PC-9 (cell line): ENCODE measurements around the gene MIA3.

Source experiments
- CTCF ChIP-seq: fragments of 200-600 bp; sonication (generic); conservative IDR thresholded peaks from 2 replicates; pipeline ENCODE4 v1.6.1; 2017; ENCODE audit warnings: mixed run types, antibody characterized with exemption, mild to moderate bottlenecking, moderate library complexity
- EZH2 ChIP-seq: fragments of 200-600 bp; sonication (generic); IDR thresholded peaks from 2 replicates; pipeline ENCODE4 v1.8.0; 2017; ENCODE audit warnings: antibody characterized with exemption, low read depth

GRCh38 chr1:222618001-222618879, at the start of gene MIA3:
- TF ChIP-seq CTCF (no peak), EZH2 (no peak)
